HepG2 (cell line): ENCODE results near the gene ARHGAP22. TPM values are rescaled to one million over a fixed set of nuclear protein-coding genes. Genes with fewer than 3 reads are reported as not detected.

Experiments used
- HOXA3 ChIP-seq: sonication (generic); formaldehyde crosslinking; IDR thresholded peaks from 2 replicates; pipeline ENCODE4 v1.5.0; 2020; ENCODE audit warnings: missing genetic modification reagents
- ISL2 ChIP-seq: sonication (generic); formaldehyde crosslinking; IDR thresholded peaks from 2 replicates; pipeline ENCODE4 v1.5.0; 2020; ENCODE audit warnings: missing genetic modification reagents
- KDM2A ChIP-seq: sonication (generic); formaldehyde crosslinking; IDR thresholded peaks from 2 replicates; pipeline ENCODE4 v1.4.0; 2020; ENCODE audit warnings: low read depth, missing genetic modification reagents, borderline replicate concordance
- MED1 ChIP-seq: sonication (generic); formaldehyde crosslinking; IDR thresholded peaks from 2 replicates; pipeline ENCODE4 v1.4.0; 2020; ENCODE audit warnings: missing genetic modification reagents
- MIER2 ChIP-seq: IDR thresholded peaks from 2 replicates; pipeline ENCODE4 v1.6.1; 2016; ENCODE audit warnings: missing biosample characterization, missing genetic modification reagents
- NFE2L2 ChIP-seq: fragments of 150-350 bp; IDR thresholded peaks from 2 replicates; pipeline ENCODE4 v1.6.1; 2014; ENCODE audit warnings: low read length
- NONO ChIP-seq, 2 experiments: fragments of 450-650 bp in 1 of 2; sonication (generic) in 1 of 2; formaldehyde crosslinking in 1 of 2; IDR thresholded peaks in 1 of 2; conservative IDR thresholded peaks in 1 of 2; 2 replicates each; pipeline versions ENCODE4 v1.6.1 to v1.8.0; 2017 to 2022; ENCODE audit warnings: mild to moderate bottlenecking in 1 of 2, missing genetic modification reagents in 1 of 2, moderate library complexity in 1 of 2
- POLR2AphosphoS5 ChIP-seq: IDR thresholded peaks from 2 replicates; pipeline ENCODE4 v1.6.1; 2012; ENCODE audit warnings: low read depth, low read length
- SMC3 ChIP-seq: IDR thresholded peaks from 2 replicates; pipeline ENCODE4 v1.6.1; 2011; ENCODE audit warnings: low read length, improper control_type of control experiment
- SPEN ChIP-seq: sonication (generic); formaldehyde crosslinking; IDR thresholded peaks from 2 replicates; pipeline ENCODE4 v1.5.1; 2020; ENCODE audit warnings: low read depth, mild to moderate bottlenecking, missing genetic modification reagents
- STAG1 ChIP-seq: sonication (generic); formaldehyde crosslinking; IDR thresholded peaks from 2 replicates; pipeline ENCODE4 v1.4.0; 2020; ENCODE audit warnings: missing genetic modification reagents
- ZMYM4 ChIP-seq: sonication (generic); formaldehyde crosslinking; IDR thresholded peaks from 2 replicates; pipeline ENCODE4 v1.8.1; 2023; ENCODE audit warnings: mild to moderate bottlenecking, missing genetic modification reagents
- ZNF558 ChIP-seq: sonication (generic); formaldehyde crosslinking; IDR thresholded peaks from 2 replicates; pipeline ENCODE4 v1.9.0; 2022; ENCODE audit warnings: mild to moderate bottlenecking, missing genetic modification reagents, borderline replicate concordance
- ZNF709 ChIP-seq: sonication (generic); formaldehyde crosslinking; IDR thresholded peaks from 2 replicates; pipeline ENCODE4 v1.5.0; 2020; ENCODE audit warnings: mild to moderate bottlenecking, missing genetic modification reagents
- polyA plus RNA-seq, 8 experiments: library from polyadenylated mRNA; depleted of rRNA in 3 of 8; stranded (reverse) in 7 of 8; unstranded in 1 of 8; fragments of >200 nt; fragmentation: Illumina TruSeq in 4 of 8; extraction: Trizol in 4 of 8; gene quantifications; 2 replicates each; pipeline versions ENCODE4 v1.2.1 to v1.2.3, GENCODE V29; 2011 to 2016; ENCODE audit warnings: low read depth in 4 of 8, missing spikeins in 1 of 8, mixed read lengths in 1 of 8; ENCODE audit not compliant: insufficient read depth in 1 of 8
- total RNA-seq, 5 experiments: library from RNA; depleted of rRNA; stranded (reverse); fragments of >200 nt; fragmentation: Illumina TruSeq; extraction: Trizol; gene quantifications; 2 replicates each; pipeline ENCODE4 v1.2.3, GENCODE V29; 2016; ENCODE audit warnings: low read depth in 1 of 5
- TF ChIP-seq, protein P1 (sequence below): sonication (generic); formaldehyde crosslinking; IDR thresholded peaks from 2 replicates; pipeline ENCODE4 v1.5.0; 2020; ENCODE audit warnings: mild to moderate bottlenecking, missing genetic modification reagents, moderate library complexity
- TF ChIP-seq, protein P2 (sequence below): sonication (generic); formaldehyde crosslinking; IDR thresholded peaks from 2 replicates; pipeline ENCODE4 v1.4.0; 2020; ENCODE audit warnings: missing genetic modification reagents, borderline replicate concordance
- TF ChIP-seq, protein P3 (sequence below): IDR thresholded peaks from 2 replicates; pipeline ENCODE4 v1.6.1; 2016
- TF ChIP-seq, protein P4 (sequence below): sonication (generic); formaldehyde crosslinking; IDR thresholded peaks from 2 replicates; pipeline ENCODE4 v1.4.0; 2020; ENCODE audit warnings: missing genetic modification reagents
- TF ChIP-seq, protein P5 (sequence below): IDR thresholded peaks from 2 replicates; pipeline ENCODE4 v1.6.1; 2018; ENCODE audit warnings: missing genetic modification reagents

Gene ARHGAP22
- total and polyA plus RNA-seq, 2 of the 13 experiments (the other 11 are each of a cell fraction or from before 2014, with no cell fraction given) = 0.08 to 0.38 TPM

DNA sequence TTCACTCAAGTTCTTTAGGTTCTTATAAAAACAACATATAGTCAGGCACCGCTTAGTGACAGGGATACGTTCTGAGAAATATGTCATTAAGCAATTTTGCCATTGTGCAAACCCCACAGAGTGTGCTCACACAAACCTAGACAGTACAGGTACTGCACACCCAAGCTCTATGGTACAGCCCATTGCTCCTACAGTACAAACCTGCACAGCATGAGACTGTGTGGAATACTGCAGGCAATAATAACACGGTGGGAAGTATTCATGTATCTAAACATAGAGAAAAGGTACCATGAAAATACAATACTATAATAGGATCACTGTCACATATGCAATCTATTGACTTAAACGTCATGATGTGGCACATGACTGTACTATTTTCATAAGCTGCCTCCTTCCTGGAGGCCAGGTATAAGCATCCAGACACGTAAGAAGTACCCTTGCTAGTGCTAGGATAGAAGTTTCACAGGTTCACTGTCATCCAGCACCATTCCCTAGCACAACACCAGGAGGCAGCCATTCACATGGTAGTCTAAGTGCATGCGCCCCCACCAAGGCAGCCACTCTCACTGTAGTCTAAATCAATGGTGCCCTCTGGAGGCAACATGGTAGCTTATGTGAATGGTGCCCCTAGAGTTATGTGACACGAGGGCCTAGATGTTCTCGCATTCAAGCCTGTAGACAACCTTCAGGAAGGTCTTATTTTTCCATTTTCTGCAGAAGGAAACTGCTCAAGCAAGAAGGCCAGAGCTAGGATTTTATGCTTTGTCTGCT lies 98.5 kb downstream of the ARHGAP22 start (continued):
- TF ChIP-seq STAG1 (CRISPR knock-in tag) = peak; percentile 96
- 0 out of 2 replicates have a peak, but pooled peaks have one; percentile 38 for TF ChIP-seq ISL2 (CRISPR knock-in tag)
- TF ChIP-seq, protein P1, sequence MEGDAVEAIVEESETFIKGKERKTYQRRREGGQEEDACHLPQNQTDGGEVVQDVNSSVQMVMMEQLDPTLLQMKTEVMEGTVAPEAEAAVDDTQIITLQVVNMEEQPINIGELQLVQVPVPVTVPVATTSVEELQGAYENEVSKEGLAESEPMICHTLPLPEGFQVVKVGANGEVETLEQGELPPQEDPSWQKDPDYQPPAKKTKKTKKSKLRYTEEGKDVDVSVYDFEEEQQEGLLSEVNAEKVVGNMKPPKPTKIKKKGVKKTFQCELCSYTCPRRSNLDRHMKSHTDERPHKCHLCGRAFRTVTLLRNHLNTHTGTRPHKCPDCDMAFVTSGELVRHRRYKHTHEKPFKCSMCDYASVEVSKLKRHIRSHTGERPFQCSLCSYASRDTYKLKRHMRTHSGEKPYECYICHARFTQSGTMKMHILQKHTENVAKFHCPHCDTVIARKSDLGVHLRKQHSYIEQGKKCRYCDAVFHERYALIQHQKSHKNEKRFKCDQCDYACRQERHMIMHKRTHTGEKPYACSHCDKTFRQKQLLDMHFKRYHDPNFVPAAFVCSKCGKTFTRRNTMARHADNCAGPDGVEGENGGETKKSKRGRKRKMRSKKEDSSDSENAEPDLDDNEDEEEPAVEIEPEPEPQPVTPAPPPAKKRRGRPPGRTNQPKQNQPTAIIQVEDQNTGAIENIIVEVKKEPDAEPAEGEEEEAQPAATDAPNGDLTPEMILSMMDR (CRISPR knock-in tag) = peak; percentile 93
- TF ChIP-seq MED1 (CRISPR knock-in tag) = no peak
- TF ChIP-seq, protein P2, sequence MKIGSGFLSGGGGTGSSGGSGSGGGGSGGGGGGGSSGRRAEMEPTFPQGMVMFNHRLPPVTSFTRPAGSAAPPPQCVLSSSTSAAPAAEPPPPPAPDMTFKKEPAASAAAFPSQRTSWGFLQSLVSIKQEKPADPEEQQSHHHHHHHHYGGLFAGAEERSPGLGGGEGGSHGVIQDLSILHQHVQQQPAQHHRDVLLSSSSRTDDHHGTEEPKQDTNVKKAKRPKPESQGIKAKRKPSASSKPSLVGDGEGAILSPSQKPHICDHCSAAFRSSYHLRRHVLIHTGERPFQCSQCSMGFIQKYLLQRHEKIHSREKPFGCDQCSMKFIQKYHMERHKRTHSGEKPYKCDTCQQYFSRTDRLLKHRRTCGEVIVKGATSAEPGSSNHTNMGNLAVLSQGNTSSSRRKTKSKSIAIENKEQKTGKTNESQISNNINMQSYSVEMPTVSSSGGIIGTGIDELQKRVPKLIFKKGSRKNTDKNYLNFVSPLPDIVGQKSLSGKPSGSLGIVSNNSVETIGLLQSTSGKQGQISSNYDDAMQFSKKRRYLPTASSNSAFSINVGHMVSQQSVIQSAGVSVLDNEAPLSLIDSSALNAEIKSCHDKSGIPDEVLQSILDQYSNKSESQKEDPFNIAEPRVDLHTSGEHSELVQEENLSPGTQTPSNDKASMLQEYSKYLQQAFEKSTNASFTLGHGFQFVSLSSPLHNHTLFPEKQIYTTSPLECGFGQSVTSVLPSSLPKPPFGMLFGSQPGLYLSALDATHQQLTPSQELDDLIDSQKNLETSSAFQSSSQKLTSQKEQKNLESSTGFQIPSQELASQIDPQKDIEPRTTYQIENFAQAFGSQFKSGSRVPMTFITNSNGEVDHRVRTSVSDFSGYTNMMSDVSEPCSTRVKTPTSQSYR (CRISPR knock-in tag) = peak; percentile 36; the same call in 1 of the 2 replicates
- 0 out of 2 replicates have a peak, but pooled peaks have one; percentile 32 for TF ChIP-seq KDM2A (CRISPR knock-in tag)
- no peak for TF ChIP-seq POLR2AphosphoS5
- 0 out of 2 replicates have a peak, but pooled peaks have one; percentile 36 for TF ChIP-seq ZNF558
- TF ChIP-seq MIER2 = peak; percentile 41; the same call in 1 of the 2 replicates
- no peak for TF ChIP-seq NFE2L2
- TF ChIP-seq ZMYM4 = peak; percentile 33; the same call in 1 of the 2 replicates
- TF ChIP-seq, protein P3, sequence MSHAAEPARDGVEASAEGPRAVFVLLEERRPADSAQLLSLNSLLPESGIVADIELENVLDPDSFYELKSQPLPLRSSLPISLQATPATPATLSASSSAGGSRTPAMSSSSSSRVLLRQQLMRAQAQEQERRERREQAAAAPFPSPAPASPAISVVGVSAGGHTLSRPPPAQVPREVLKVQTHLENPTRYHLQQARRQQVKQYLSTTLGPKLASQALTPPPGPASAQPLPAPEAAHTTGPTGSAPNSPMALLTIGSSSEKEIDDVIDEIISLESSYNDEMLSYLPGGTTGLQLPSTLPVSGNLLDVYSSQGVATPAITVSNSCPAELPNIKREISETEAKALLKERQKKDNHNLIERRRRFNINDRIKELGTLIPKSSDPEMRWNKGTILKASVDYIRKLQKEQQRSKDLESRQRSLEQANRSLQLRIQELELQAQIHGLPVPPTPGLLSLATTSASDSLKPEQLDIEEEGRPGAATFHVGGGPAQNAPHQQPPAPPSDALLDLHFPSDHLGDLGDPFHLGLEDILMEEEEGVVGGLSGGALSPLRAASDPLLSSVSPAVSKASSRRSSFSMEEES (CRISPR knock-in tag) = 0 out of 2 replicates have a peak, but pooled peaks have one; percentile 22
- TF ChIP-seq SPEN (CRISPR knock-in tag) = no peak
- TF ChIP-seq NONO (IDR thresholded peaks at IDR 0.05) = no peak
- TF ChIP-seq NONO (CRISPR knock-in tag; conservative IDR thresholded peaks at IDR 0.05) = 0 out of 2 replicates have a peak, but pooled peaks have one; percentile 25
- TF ChIP-seq, protein P4, sequence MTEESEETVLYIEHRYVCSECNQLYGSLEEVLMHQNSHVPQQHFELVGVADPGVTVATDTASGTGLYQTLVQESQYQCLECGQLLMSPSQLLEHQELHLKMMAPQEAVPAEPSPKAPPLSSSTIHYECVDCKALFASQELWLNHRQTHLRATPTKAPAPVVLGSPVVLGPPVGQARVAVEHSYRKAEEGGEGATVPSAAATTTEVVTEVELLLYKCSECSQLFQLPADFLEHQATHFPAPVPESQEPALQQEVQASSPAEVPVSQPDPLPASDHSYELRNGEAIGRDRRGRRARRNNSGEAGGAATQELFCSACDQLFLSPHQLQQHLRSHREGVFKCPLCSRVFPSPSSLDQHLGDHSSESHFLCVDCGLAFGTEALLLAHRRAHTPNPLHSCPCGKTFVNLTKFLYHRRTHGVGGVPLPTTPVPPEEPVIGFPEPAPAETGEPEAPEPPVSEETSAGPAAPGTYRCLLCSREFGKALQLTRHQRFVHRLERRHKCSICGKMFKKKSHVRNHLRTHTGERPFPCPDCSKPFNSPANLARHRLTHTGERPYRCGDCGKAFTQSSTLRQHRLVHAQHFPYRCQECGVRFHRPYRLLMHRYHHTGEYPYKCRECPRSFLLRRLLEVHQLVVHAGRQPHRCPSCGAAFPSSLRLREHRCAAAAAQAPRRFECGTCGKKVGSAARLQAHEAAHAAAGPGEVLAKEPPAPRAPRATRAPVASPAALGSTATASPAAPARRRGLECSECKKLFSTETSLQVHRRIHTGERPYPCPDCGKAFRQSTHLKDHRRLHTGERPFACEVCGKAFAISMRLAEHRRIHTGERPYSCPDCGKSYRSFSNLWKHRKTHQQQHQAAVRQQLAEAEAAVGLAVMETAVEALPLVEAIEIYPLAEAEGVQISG (CRISPR knock-in tag) = peak; percentile 43; the same call in 1 of the 2 replicates
- TF ChIP-seq HOXA3 = no peak
- TF ChIP-seq SMC3 = peak; percentile 92
- TF ChIP-seq, protein P5, sequence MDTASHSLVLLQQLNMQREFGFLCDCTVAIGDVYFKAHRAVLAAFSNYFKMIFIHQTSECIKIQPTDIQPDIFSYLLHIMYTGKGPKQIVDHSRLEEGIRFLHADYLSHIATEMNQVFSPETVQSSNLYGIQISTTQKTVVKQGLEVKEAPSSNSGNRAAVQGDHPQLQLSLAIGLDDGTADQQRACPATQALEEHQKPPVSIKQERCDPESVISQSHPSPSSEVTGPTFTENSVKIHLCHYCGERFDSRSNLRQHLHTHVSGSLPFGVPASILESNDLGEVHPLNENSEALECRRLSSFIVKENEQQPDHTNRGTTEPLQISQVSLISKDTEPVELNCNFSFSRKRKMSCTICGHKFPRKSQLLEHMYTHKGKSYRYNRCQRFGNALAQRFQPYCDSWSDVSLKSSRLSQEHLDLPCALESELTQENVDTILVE (CRISPR knock-in tag) = 0 out of 2 replicates have a peak, but pooled peaks have one; percentile 37
- 0 out of 2 replicates have a peak, but pooled peaks have one; percentile 18 for TF ChIP-seq ZNF709
